HepG2 (cell line): ENCODE measurements around the gene JTB. TPM values are rescaled to one million over a fixed set of nuclear protein-coding genes. Genes with fewer than 3 reads are reported as not detected.

ENCODE experiments used
- BRD4 ChIP-seq: sonication (generic); formaldehyde crosslinking; IDR thresholded peaks from 2 replicates; pipeline ENCODE4 v1.4.0; 2020; ENCODE audit warnings: missing genetic modification reagents
- CCAR2 ChIP-seq: fragments of 200-400 bp; formaldehyde crosslinking; optimal IDR thresholded peaks from 2 replicates; pipeline ENCODE3; 2018; ENCODE audit warnings: low read depth, mild to moderate bottlenecking, low read length, moderate library complexity
- FOSL2 ChIP-seq: sonication (generic); formaldehyde crosslinking; IDR thresholded peaks from 2 replicates; pipeline ENCODE4 v1.4.0; 2020; ENCODE audit warnings: missing genetic modification reagents
- HMGXB3 ChIP-seq: sonication (generic); formaldehyde crosslinking; IDR thresholded peaks from 2 replicates; pipeline ENCODE4 v1.4.0; 2020; ENCODE audit warnings: missing genetic modification reagents, borderline replicate concordance
- HOXA9 ChIP-seq: sonication (generic); formaldehyde crosslinking; IDR thresholded peaks from 2 replicates; pipeline ENCODE4 v1.8.1; 2022; ENCODE audit warnings: missing genetic modification reagents, mild to moderate bottlenecking, moderate library complexity, borderline replicate concordance
- MATR3 ChIP-seq: sonication (generic); formaldehyde crosslinking; IDR thresholded peaks from 2 replicates; pipeline ENCODE4 v1.4.0; 2020; ENCODE audit warnings: missing genetic modification reagents
- MIER2 ChIP-seq: IDR thresholded peaks from 2 replicates; pipeline ENCODE4 v1.6.1; 2016; ENCODE audit warnings: missing biosample characterization, missing genetic modification reagents
- MNT ChIP-seq: fragments of 450-650 bp; IDR thresholded peaks from 2 replicates; pipeline ENCODE4 v1.6.1; 2016
- NONO ChIP-seq, 2 experiments: fragments of 450-650 bp in 1 of 2; sonication (generic) in 1 of 2; formaldehyde crosslinking in 1 of 2; IDR thresholded peaks in 1 of 2; conservative IDR thresholded peaks in 1 of 2; 2 replicates each; pipeline versions ENCODE4 v1.6.1 to v1.8.0; 2017 to 2022; ENCODE audit warnings: mild to moderate bottlenecking in 1 of 2, missing genetic modification reagents in 1 of 2, moderate library complexity in 1 of 2
- REXO4 ChIP-seq: sonication (generic); formaldehyde crosslinking; IDR thresholded peaks from 2 replicates; pipeline ENCODE4 v1.8.0; 2022; ENCODE audit warnings: missing genetic modification reagents, mild to moderate bottlenecking, borderline replicate concordance
- SYNCRIP ChIP-seq: fragments of 200-400 bp; formaldehyde crosslinking; IDR thresholded peaks from 2 replicates; pipeline ENCODE4 v1.6.1; 2018; ENCODE audit warnings: mild to moderate bottlenecking, low read depth, low read length; ENCODE audit not compliant: insufficient read depth
- TFE3 ChIP-seq: IDR thresholded peaks from 2 replicates; pipeline ENCODE4 v1.6.1; 2016
- TOPORS ChIP-seq: sonication (generic); formaldehyde crosslinking; IDR thresholded peaks from 2 replicates; pipeline ENCODE4 v1.8.0; 2023; ENCODE audit warnings: mild to moderate bottlenecking, missing genetic modification reagents
- ZBTB4 ChIP-seq: sonication (generic); formaldehyde crosslinking; IDR thresholded peaks from 2 replicates; pipeline ENCODE4 v1.4.0; 2020; ENCODE audit warnings: missing genetic modification reagents, mild to moderate bottlenecking, borderline replicate concordance
- ZNF510 ChIP-seq: sonication (generic); formaldehyde crosslinking; IDR thresholded peaks from 2 replicates; pipeline ENCODE4 v1.4.0; 2020; ENCODE audit warnings: low read depth, mild to moderate bottlenecking, missing genetic modification reagents
- ZNF549 ChIP-seq: sonication (generic); formaldehyde crosslinking; IDR thresholded peaks from 2 replicates; pipeline ENCODE4 v1.5.0; 2020; ENCODE audit warnings: missing genetic modification reagents
- ZNF691 ChIP-seq: sonication (generic); formaldehyde crosslinking; IDR thresholded peaks from 2 replicates; pipeline ENCODE4 v1.4.0; 2020; ENCODE audit warnings: missing genetic modification reagents, low read depth, mild to moderate bottlenecking, borderline replicate concordance
- polyA plus RNA-seq, 8 experiments: library from polyadenylated mRNA; depleted of rRNA in 3 of 8; stranded (reverse) in 7 of 8; unstranded in 1 of 8; fragments of >200 nt; fragmentation: Illumina TruSeq in 4 of 8; extraction: Trizol in 4 of 8; gene quantifications; 2 replicates each; pipeline versions ENCODE4 v1.2.1 to v1.2.3, GENCODE V29; 2011 to 2016; ENCODE audit warnings: low read depth in 4 of 8, missing spikeins in 1 of 8, mixed read lengths in 1 of 8; ENCODE audit not compliant: insufficient read depth in 1 of 8
- total RNA-seq, 5 experiments: library from RNA; depleted of rRNA; stranded (reverse); fragments of >200 nt; fragmentation: Illumina TruSeq; extraction: Trizol; gene quantifications; 2 replicates each; pipeline ENCODE4 v1.2.3, GENCODE V29; 2016; ENCODE audit warnings: low read depth in 1 of 5

JTB gene
- total and polyA plus RNA-seq, 2 of the 13 experiments (the other 11 are each of a cell fraction or from before 2014, with no cell fraction given): 96.7 to 99.2 TPM

GRCh38 chr1:153990468-153991150 lies 13.1 kb upstream of the JTB start, which contains the start of gene RPS27 (continued):
- TF ChIP-seq FOSL2 (peak; percentile 59), ZNF549 (no peak), ZNF510 (peak; percentile 82; the same call in 1 of the 2 replicates), BRD4 (CRISPR knock-in tag) (peak; percentile 81), HMGXB3 (peak; percentile 91; the same call in 1 of the 2 replicates), MIER2 (peak; percentile 80), REXO4 (no peak), HOXA9 (CRISPR knock-in tag) (no peak), ZNF691 (CRISPR knock-in tag) (peak; percentile 75), CCAR2 (no peak), ZBTB4 (no peak), MNT (no peak), SYNCRIP (no peak), TFE3 (CRISPR knock-in tag) (peak; percentile 84), MATR3 (CRISPR knock-in tag) (no peak), NONO (IDR thresholded peaks at IDR 0.05) (no peak), NONO (CRISPR knock-in tag; conservative IDR thresholded peaks at IDR 0.05) (peak; percentile 84), TOPORS (no peak)
